Measurements from ENCODE around the gene WT1.

DNA sequence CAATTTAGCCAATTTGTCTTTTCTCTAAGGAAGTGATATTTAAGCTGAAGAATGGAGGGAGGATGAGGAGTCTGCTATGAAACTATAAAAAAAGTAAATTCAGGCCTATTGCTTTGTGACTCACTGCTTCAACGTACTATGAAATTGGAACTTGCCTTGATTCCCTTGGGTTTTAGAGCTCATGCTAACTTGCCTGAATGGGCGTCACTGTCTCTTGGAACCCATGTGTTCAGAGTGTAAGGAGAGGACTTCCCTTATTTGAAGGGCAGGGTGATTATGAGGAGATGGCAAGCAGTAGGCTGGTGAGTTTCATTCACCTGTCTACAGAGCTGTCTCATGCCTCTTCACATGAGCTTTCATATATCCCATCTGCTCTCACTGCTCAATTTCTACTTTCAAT lies 28.7 kb upstream of the WT1 start:
- no peak for TF ChIP-seq EZH2 (IDR thresholded peaks at IDR 0.05; ENCODE audit: insufficient read depth, poor library complexity, severe bottlenecking)
- TF ChIP-seq EZH2phosphoT487 (IDR thresholded peaks at IDR 0.05; ENCODE audit: insufficient read depth, low read depth): no peak
